Smooth muscle cell (in vitro differentiated cells): ENCODE measurements around the gene KCNH8. TPM values are rescaled to one million over a fixed set of nuclear protein-coding genes. Genes with fewer than 3 reads are reported as not detected.

Source experiments
- DNase-seq: peaks from one replicate; lab custom pipeline; 2025; ENCODE audit not compliant: unreplicated experiment; lab: John Stamatoyannopoulos, UW
- H2AFZ ChIP-seq: fragments of 200-600 bp; sonication (generic); 2 replicates; pipeline ENCODE4 v1.6.0; 2016; ENCODE audit warnings: antibody characterized with exemption, low read depth, mild to moderate bottlenecking
- H3F3A ChIP-seq: fragments of 200-600 bp; sonication (generic); 2 replicates; pipeline ENCODE4 v1.6.0; 2017; ENCODE audit warnings: antibody characterized with exemption, low read depth
- H3K27ac ChIP-seq: fragments of 200-600 bp; sonication (generic); 2 replicates; pipeline ENCODE4 v1.5.1; 2016; ENCODE audit warnings: low read depth, mild to moderate bottlenecking
- H3K27me3 ChIP-seq: fragments of 200-600 bp; sonication (generic); 2 replicates; pipeline ENCODE4 v1.6.1; 2016; ENCODE audit warnings: low read depth, mild to moderate bottlenecking
- H3K36me3 ChIP-seq: fragments of 200-600 bp; sonication (generic); 2 replicates; pipeline ENCODE4 v1.5.1; 2016; ENCODE audit warnings: low read depth
- H3K4me1 ChIP-seq: fragments of 200-600 bp; sonication (generic); 2 replicates; pipeline ENCODE4 v1.5.1; 2016; ENCODE audit warnings: low read depth
- H3K4me2 ChIP-seq: fragments of 200-600 bp; sonication (generic); 2 replicates; pipeline ENCODE4 v1.6.0; 2016; ENCODE audit warnings: mild to moderate bottlenecking
- H3K4me3 ChIP-seq: fragments of 200-600 bp; sonication (generic); 2 replicates; pipeline ENCODE4 v1.5.1; 2016; ENCODE audit warnings: mild to moderate bottlenecking
- H3K79me2 ChIP-seq: fragments of 200-600 bp; sonication (generic); 2 replicates; pipeline ENCODE4 v1.6.0; 2016; ENCODE audit warnings: low read depth, mild to moderate bottlenecking
- H3K9ac ChIP-seq: fragments of 200-600 bp; sonication (generic); 2 replicates; pipeline ENCODE4 v1.6.0; 2016; ENCODE audit warnings: low read depth
- H3K9me3 ChIP-seq: fragments of 200-600 bp; sonication (generic); replicated peaks from 2 replicates; pipeline ENCODE4 v1.5.1; 2016; ENCODE audit warnings: low read depth
- H4K20me1 ChIP-seq: fragments of 200-600 bp; sonication (generic); 2 replicates; pipeline ENCODE4 v1.6.0; 2016; ENCODE audit warnings: low read depth
- CTCF ChIP-seq: fragments of 200-600 bp; sonication (generic); IDR thresholded peaks from 2 replicates; pipeline ENCODE4 v1.5.1; 2017; ENCODE audit warnings: borderline replicate concordance, mild to moderate bottlenecking, antibody characterized with exemption; ENCODE audit not compliant: insufficient read depth, poor library complexity, severe bottlenecking
- WGBS: methylation state at CpG from one replicate; pipeline ENCODE4 v1.1.7; 2016; ENCODE audit warnings: low lambda C conversion rate; 5-methylcytosine and 5-hydroxymethylcytosine counted together
- microRNA-seq: library from miRNA; unstranded; fragments of <30 nt; microRNA quantifications from one replicate; pipeline ENCODE4, GENCODE V29; 2016; ENCODE audit warnings: borderline number of aligned reads
- polyA plus RNA-seq: library from polyadenylated mRNA; unstranded; fragments of >200 nt; fragmentation: Nextera tagmentation; extraction: Ambion mirVana; gene quantifications from 2 replicates; pipeline ENCODE4 v1.2.1, GENCODE V29; 2016
- small RNA-seq: library from RNA; depleted of rRNA; stranded (forward); fragments of <200 nt; gene quantifications from one replicate; pipeline ENCODE3, GENCODE V24; 2014
- total RNA-seq: library from RNA; depleted of rRNA; stranded (reverse); fragments of >200 nt; gene quantifications from 2 replicates; pipeline ENCODE4 v1.2.3, GENCODE V29; 2014

Gene KCNH8
- total and polyA plus RNA-seq, 2 experiments from 2014 or later, result 0.05 to 2.9 TPM

- WGBS, result 89% methylated on average over 2 of the region's 2 CpGs
Observed at GRCh38 chr3:19573644-19574043, 425.3 kb downstream of the KCNH8 start.

GRCh38 chr3:19574268-19574667 is 426.0 kb downstream of the KCNH8 start:
- DNase-seq, result no peak
- Histone ChIP-seq H3K4me3 (no peak overlapping the region), H2AFZ (no peak overlapping the region), H3K79me2 (no peaks in the 10 kb centered on the region), H3K4me2 (no peak overlapping the region), H3K4me1 (no peaks in the 10 kb centered on the region), H3K9ac (no peak overlapping the region), H3K9me3 (no peaks in the 10 kb centered on the region), H3K36me3 (no peaks in the 10 kb centered on the region), H3F3A (no peaks in the 10 kb centered on the region), H3K27me3 (no peaks in the 10 kb centered on the region), H4K20me1 (no peaks in the 10 kb centered on the region), H3K27ac (no peak overlapping the region)
- no peak for TF ChIP-seq CTCF
- WGBS, result 86% methylated on average over 3 of the region's 3 CpGs

More at GRCh38 chr3:19573644-19574043, 425.3 kb downstream of the KCNH8 start:
- no peak for TF ChIP-seq CTCF
- Histone ChIP-seq H3K4me3 (no peak overlapping the region), H3K4me1 (no peaks in the 10 kb centered on the region), H3K27ac (no peak overlapping the region), H4K20me1 (no peaks in the 10 kb centered on the region), H3K79me2 (no peaks in the 10 kb centered on the region), H3K4me2 (no peak overlapping the region), H3K36me3 (no peaks in the 10 kb centered on the region), H3K9me3 (no peaks in the 10 kb centered on the region), H3K27me3 (no peaks in the 10 kb centered on the region), H3F3A (no peaks in the 10 kb centered on the region), H3K9ac (no peak overlapping the region), H2AFZ (no peak overlapping the region)
- DNase-seq, result no peak

- H3K4me1 ChIP-seq, result no peaks in the 10 kb centered on the region
- 83% methylated on average over 3 of the region's 3 CpGs for WGBS
Observed at GRCh38 chr3:19576343-19576742, 428.0 kb downstream of the KCNH8 start.

More at GRCh38 chr3:19576343-19576742, 428.0 kb downstream of the KCNH8 start:
- no peaks in the 10 kb centered on the region for H4K20me1 ChIP-seq
- no peaks in the 10 kb centered on the region for H3K79me2 ChIP-seq
- no peaks in the 10 kb centered on the region for H3F3A ChIP-seq
- H3K4me2 ChIP-seq, result no peak overlapping the region
- no peak overlapping the region for H3K4me3 ChIP-seq
- H3K9ac ChIP-seq, result no peak overlapping the region
- no peaks in the 10 kb centered on the region for H3K27me3 ChIP-seq
- no peaks in the 10 kb centered on the region for H3K36me3 ChIP-seq
- no peak for TF ChIP-seq CTCF
- no peaks in the 10 kb centered on the region for H3K9me3 ChIP-seq
- no peak overlapping the region for H3K27ac ChIP-seq
- no peak for DNase-seq
- no peak overlapping the region for H2AFZ ChIP-seq

Small RNAs within 50 kb of the gene (microRNA-seq; reads per million reads assigned to microRNA genes)
- gene MIR4791, result not detected

Small RNAs within 50 kb of the gene (small RNA-seq; reads per million reads assigned to genes)
- gene MIR4791, result not detected
